Activated CD8-positive, alpha-beta memory T cell treated with anti-CD3 and anti-CD28 coated beads for 48 hours (primary cell): ENCODE results near the gene PKN3.

Experiments used
- DNase-seq, 3 experiments: peaks; one replicate each; pipeline ENCODE4 v3.0.0-alpha.2; 2020; ENCODE audit warnings: low read depth in 2 of 3, low spot score in 2 of 3

PKN3 gene

GRCh38 chr9:128715436-128715750, 13.1 kb downstream of the PKN3 start:
- DNase-seq, result no peak

GRCh38 chr9:128716581-128717254, 14.4 kb downstream of the PKN3 start:
- no peak for DNase-seq

GRCh38 chr9:128718047-128718446, 15.7 kb downstream of the PKN3 start:
- DNase-seq, result no peak

- no peak for DNase-seq
Observed at GRCh38 chr9:128718475-128718874, 16.2 kb downstream of the PKN3 start.

- no peak for DNase-seq
Observed at GRCh38 chr9:128719919-128720605, 17.8 kb downstream of the PKN3 start.

- DNase-seq, result no peak
Observed at GRCh38 chr9:128720841-128721486, 18.7 kb downstream of the PKN3 start.

GRCh38 chr9:128721487-128722010, 19.2 kb downstream of the PKN3 start:
- DNase-seq, result no peak

- DNase-seq, result no peak
Observed at GRCh38 chr9:128722380-128723351, 20.4 kb downstream of the PKN3 start.

GRCh38 chr9:128723352-128723865, 21.1 kb downstream of the PKN3 start:
- DNase-seq, result no peak

GRCh38 chr9:128723866-128724743, 21.8 kb downstream of the PKN3 start, which contains the start of gene ZDHHC12:
Gene ZDHHC12 (minus strand): TSS chr9:128724127. CDS start chr9:128724093, 34 bp downstream.
- peak; percentile 94 to 97 (median 97) for DNase-seq

GRCh38 chr9:128724744-128725211, 22.5 kb downstream of the PKN3 start:
- DNase-seq, result peak in 1 of 3 experiments; percentile 17

GRCh38 chr9:128727640-128728248, 25.4 kb downstream of the PKN3 start:
- no peak for DNase-seq

- DNase-seq, result no peak
Observed at GRCh38 chr9:128728298-128728697, 26.0 kb downstream of the PKN3 start.

- no peak for DNase-seq
Observed at GRCh38 chr9:128729302-128729701, 27.0 kb downstream of the PKN3 start.

- DNase-seq, result no peak
Observed at GRCh38 chr9:128729766-128730517, 27.6 kb downstream of the PKN3 start.

GRCh38 chr9:128731093-128731492, 28.8 kb downstream of the PKN3 start:
- no peak for DNase-seq

GRCh38 chr9:128731691-128732090, 29.4 kb downstream of the PKN3 start:
- no peak for DNase-seq

GRCh38 chr9:128732576-128732975, 30.3 kb downstream of the PKN3 start:
- no peak for DNase-seq
